Measurements from ENCODE around the gene WNT7B. TPM values are rescaled to one million over a fixed set of nuclear protein-coding genes. Genes with fewer than 3 reads are reported as not detected.

WNT7B gene
- total and polyA plus RNA-seq, 2 experiments from 2014 or later, result 0.10 TPM; not detected in 1

DNA sequence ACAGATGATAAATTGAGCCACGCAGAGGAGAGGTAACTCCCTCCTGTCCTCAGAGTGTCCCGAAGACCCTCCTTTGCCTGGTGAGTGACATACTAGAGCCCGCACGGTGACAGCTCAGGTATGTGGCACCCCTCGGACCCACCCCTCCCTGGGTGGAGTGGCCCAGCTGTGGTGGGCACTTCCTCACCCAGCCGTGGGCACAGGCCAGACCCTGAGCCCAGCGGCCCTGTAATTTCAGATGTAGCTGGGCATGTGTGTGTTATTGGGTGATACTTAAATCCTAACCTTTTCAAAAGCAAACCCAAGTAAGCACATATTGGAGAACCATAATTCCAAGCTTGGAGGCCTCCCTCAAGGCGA is 93.2 kb downstream of the WNT7B start (continued):
- TF ChIP-seq, protein P1, sequence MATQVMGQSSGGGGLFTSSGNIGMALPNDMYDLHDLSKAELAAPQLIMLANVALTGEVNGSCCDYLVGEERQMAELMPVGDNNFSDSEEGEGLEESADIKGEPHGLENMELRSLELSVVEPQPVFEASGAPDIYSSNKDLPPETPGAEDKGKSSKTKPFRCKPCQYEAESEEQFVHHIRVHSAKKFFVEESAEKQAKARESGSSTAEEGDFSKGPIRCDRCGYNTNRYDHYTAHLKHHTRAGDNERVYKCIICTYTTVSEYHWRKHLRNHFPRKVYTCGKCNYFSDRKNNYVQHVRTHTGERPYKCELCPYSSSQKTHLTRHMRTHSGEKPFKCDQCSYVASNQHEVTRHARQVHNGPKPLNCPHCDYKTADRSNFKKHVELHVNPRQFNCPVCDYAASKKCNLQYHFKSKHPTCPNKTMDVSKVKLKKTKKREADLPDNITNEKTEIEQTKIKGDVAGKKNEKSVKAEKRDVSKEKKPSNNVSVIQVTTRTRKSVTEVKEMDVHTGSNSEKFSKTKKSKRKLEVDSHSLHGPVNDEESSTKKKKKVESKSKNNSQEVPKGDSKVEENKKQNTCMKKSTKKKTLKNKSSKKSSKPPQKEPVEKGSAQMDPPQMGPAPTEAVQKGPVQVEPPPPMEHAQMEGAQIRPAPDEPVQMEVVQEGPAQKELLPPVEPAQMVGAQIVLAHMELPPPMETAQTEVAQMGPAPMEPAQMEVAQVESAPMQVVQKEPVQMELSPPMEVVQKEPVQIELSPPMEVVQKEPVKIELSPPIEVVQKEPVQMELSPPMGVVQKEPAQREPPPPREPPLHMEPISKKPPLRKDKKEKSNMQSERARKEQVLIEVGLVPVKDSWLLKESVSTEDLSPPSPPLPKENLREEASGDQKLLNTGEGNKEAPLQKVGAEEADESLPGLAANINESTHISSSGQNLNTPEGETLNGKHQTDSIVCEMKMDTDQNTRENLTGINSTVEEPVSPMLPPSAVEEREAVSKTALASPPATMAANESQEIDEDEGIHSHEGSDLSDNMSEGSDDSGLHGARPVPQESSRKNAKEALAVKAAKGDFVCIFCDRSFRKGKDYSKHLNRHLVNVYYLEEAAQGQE (IDR thresholded peaks at IDR 0.05; ENCODE audit: unreplicated experiment), result no peak
- TF ChIP-seq ZNF114 (CRISPR knock-in tag; IDR thresholded peaks at IDR 0.05), result no peak

DNA sequence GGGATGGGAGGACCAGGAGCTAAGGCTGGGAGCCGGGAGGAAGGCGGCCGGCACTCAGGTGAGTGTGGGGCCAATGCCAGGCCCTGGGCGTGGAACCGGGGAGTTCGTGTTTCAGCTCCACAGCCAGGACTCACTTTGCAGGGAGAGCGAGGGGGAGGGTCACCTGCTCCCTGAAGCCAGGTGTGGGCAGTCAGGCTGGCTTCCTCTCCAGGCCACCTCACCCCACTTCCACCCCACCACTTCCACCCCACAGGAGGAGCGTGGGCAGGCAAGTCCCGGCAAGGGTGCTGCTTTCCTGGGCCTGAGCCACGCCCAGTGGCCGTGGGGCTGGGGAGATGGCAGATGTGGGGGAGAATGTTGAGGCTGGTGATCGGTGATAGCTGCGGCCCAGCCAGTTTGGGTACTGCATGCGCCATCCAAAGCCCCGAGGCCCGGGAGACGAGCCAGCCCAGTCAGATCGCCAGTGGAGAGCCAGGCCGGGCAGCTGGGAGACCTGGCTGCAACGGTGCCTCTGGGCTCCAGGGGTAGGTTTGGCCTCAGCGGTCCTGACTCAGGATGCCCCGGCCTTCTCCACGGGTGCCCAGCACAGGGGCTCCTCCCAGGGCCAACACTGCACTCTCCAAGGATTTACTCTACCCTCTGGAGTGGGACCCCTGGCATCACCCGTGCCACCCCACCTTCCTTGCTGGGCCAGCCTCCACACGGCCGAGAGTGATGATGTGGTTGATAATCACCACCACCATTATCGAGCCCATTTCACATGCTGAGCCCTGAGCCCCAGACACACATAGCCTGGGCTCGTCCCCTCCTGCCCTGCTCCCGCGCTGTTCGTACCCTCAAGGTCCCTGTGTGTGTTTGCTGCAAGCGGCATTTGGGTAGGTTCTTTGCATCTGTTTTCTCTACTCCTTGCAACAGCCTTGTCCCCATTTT is 93.8 kb downstream of the WNT7B start:
- Mint-ChIP-seq H3K4me3 (no peak overlapping the region), H3K9me3 (no peaks in the 10 kb centered on the region; the same call in 2 of the 3 replicates), H3K27me3 (ENCODE audit: insufficient read depth, low read depth, poor library complexity) (peaks cover 42% of the 10 kb centered on the region), H3K36me3 (ENCODE audit: low read depth) (no peaks in the 10 kb centered on the region), H3K27ac (no peak overlapping the region), H3K4me1 (peaks cover 15% of the 10 kb centered on the region)
- H3K27me3 ChIP-seq (ENCODE audit: insufficient read depth), result no peaks in the 10 kb centered on the region
- H3K27ac ChIP-seq (ENCODE audit: low read depth), result no peak overlapping the region
- no peak overlapping the region for H3K4me2 ChIP-seq
- DNase-seq (ENCODE audit: low spot score), result no peak
- H3K79me2 ChIP-seq (replicated peaks; ENCODE audit: insufficient read depth), result no peaks in the 10 kb centered on the region
- no peaks in the 10 kb centered on the region for H3K36me3 ChIP-seq (ENCODE audit: insufficient read depth)
- TF ChIP-seq POLR2AphosphoS5 (IDR thresholded peaks at IDR 0.05; ENCODE audit: low read depth), result no peak
- H3K4me3 ChIP-seq, result no peak overlapping the region
- no peak overlapping the region for H2AFZ ChIP-seq
- ATAC-seq, result no peak
- H3K9me2 ChIP-seq (ENCODE audit: insufficient read depth), result no peaks in the 10 kb centered on the region
- no peaks in the 10 kb centered on the region for H3F3A ChIP-seq (replicated peaks; ENCODE audit: low read depth)
- peaks cover 6% of the 10 kb centered on the region; the same call in 1 of the 2 replicates for H3K4me1 ChIP-seq (ENCODE audit: insufficient read depth)
- no peaks in the 10 kb centered on the region for H4K20me1 ChIP-seq (replicated peaks; ENCODE audit: insufficient read depth)

DNA sequence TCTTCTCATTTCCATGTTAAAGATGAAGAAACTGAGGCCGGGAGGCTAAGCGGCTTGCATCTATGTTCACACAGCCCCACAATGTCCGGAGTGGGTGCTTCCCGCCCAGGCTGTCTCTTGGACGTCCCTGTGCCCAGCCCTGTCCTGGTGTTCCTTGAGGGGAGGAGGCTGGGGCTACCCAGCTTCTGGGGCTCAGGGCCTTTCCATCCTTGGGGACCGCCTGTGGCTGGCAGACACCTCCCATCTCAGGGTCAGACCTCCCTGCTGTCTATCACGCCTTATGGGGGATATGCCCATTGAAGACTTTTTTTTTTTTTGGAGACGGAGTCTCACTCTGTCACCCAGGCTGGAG is 95.5 kb downstream of the WNT7B start:
- H3K36me3 Mint-ChIP-seq (ENCODE audit: low read depth), result no peaks in the 10 kb centered on the region
- no peak overlapping the region for H3K27ac Mint-ChIP-seq
- no peak for ATAC-seq
- TF ChIP-seq, protein P2, sequence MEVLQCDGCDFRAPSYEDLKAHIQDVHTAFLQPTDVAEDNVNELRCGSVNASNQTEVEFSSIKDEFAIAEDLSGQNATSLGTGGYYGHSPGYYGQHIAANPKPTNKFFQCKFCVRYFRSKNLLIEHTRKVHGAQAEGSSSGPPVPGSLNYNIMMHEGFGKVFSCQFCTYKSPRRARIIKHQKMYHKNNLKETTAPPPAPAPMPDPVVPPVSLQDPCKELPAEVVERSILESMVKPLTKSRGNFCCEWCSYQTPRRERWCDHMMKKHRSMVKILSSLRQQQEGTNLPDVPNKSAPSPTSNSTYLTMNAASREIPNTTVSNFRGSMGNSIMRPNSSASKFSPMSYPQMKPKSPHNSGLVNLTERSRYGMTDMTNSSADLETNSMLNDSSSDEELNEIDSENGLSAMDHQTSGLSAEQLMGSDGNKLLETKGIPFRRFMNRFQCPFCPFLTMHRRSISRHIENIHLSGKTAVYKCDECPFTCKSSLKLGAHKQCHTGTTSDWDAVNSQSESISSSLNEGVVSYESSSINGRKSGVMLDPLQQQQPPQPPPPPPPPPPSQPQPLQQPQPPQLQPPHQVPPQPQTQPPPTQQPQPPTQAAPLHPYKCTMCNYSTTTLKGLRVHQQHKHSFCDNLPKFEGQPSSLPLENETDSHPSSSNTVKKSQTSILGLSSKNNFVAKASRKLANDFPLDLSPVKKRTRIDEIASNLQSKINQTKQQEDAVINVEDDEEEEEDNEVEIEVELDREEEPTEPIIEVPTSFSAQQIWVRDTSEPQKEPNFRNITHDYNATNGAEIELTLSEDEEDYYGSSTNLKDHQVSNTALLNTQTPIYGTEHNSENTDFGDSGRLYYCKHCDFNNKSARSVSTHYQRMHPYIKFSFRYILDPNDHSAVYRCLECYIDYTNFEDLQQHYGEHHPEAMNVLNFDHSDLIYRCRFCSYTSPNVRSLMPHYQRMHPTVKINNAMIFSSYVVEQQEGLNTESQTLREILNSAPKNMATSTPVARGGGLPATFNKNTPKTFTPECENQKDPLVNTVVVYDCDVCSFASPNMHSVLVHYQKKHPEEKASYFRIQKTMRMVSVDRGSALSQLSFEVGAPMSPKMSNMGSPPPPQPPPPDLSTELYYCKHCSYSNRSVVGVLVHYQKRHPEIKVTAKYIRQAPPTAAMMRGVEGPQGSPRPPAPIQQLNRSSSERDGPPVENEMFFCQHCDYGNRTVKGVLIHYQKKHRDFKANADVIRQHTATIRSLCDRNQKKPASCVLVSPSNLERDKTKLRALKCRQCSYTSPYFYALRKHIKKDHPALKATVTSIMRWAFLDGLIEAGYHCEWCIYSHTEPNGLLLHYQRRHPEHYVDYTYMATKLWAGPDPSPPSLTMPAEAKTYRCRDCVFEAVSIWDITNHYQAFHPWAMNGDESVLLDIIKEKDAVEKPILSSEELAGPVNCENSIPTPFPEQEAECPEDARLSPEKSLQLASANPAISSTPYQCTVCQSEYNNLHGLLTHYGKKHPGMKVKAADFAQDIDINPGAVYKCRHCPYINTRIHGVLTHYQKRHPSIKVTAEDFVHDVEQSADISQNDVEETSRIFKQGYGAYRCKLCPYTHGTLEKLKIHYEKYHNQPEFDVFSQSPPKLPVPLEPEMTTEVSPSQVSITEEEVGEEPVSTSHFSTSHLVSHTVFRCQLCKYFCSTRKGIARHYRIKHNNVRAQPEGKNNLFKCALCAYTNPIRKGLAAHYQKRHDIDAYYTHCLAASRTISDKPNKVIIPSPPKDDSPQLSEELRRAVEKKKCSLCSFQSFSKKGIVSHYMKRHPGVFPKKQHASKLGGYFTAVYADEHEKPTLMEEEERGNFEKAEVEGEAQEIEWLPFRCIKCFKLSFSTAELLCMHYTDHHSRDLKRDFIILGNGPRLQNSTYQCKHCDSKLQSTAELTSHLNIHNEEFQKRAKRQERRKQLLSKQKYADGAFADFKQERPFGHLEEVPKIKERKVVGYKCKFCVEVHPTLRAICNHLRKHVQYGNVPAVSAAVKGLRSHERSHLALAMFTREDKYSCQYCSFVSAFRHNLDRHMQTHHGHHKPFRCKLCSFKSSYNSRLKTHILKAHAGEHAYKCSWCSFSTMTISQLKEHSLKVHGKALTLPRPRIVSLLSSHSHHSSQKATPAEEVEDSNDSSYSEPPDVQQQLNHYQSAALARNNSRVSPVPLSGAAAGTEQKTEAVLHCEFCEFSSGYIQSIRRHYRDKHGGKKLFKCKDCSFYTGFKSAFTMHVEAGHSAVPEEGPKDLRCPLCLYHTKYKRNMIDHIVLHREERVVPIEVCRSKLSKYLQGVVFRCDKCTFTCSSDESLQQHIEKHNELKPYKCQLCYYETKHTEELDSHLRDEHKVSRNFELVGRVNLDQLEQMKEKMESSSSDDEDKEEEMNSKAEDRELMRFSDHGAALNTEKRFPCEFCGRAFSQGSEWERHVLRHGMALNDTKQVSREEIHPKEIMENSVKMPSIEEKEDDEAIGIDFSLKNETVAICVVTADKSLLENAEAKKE (CRISPR knock-in tag; IDR thresholded peaks at IDR 0.05), result no peak
- TF ChIP-seq EZH2phosphoT487 (IDR thresholded peaks at IDR 0.05; ENCODE audit: unreplicated experiment) (no peak), STAT1 (IDR thresholded peaks at IDR 0.05; ENCODE audit: unreplicated experiment) (no peak), ZNF114 (CRISPR knock-in tag; IDR thresholded peaks at IDR 0.05) (no peak), NANOG (IDR thresholded peaks at IDR 0.05; ENCODE audit: borderline replicate concordance) (no peak)

More for the DNA sequence above, 95.5 kb downstream of the WNT7B start:
- Mint-ChIP-seq H3K4me3 (peak overlapping the region; percentile 66; the same call in 2 of the 3 replicates), H3K9me3 (no peaks in the 10 kb centered on the region), H3K27me3 (ENCODE audit: insufficient read depth, low read depth, poor library complexity) (peaks cover 44% of the 10 kb centered on the region), H3K4me1 (peaks cover 21% of the 10 kb centered on the region)
- Histone ChIP-seq H3K4me1 (ENCODE audit: insufficient read depth) (peaks cover 9% of the 10 kb centered on the region; the same call in 1 of the 2 replicates), H3K36me3 (ENCODE audit: insufficient read depth) (no peaks in the 10 kb centered on the region), H4K20me1 (replicated peaks; ENCODE audit: insufficient read depth) (no peaks in the 10 kb centered on the region), H3K79me2 (replicated peaks; ENCODE audit: insufficient read depth) (no peaks in the 10 kb centered on the region), H3K9me2 (ENCODE audit: insufficient read depth) (no peaks in the 10 kb centered on the region), H2AFZ (no peak overlapping the region), H3K27ac (ENCODE audit: low read depth) (no peak overlapping the region), H3K4me3 (no peak overlapping the region), H3K4me2 (no peak overlapping the region), H3K27me3 (ENCODE audit: insufficient read depth) (no peaks in the 10 kb centered on the region), H3F3A (replicated peaks; ENCODE audit: low read depth) (no peaks in the 10 kb centered on the region)
- DNase-seq (ENCODE audit: low spot score), result no peak

Measured in GM23338 (cell line).